Bronchial epithelial cell (primary cell): Measurements from ENCODE around the gene GNPAT. TPM values are rescaled to one million over a fixed set of nuclear protein-coding genes. Genes with fewer than 3 reads are reported as not detected.

Experiments used
- DNase-seq: peaks from one replicate; pipeline ENCODE4 v3.0.0-alpha.2; 2010; ENCODE audit warnings: low read depth
- FAIRE-seq: peaks from 2 replicates; lab custom pipeline; 2011; peaks lifted over from hg19 to GRCh38; lab: Jason Lieb, UNC
- H3K27me3 ChIP-seq: 2 replicates; pipeline ENCODE4 v1.5.1; 2011; ENCODE audit warnings: low read length; ENCODE audit not compliant: control insufficient read depth, insufficient read depth
- H3K36me3 ChIP-seq: 2 replicates; pipeline ENCODE4 v1.5.1; 2011; ENCODE audit warnings: low read length; ENCODE audit not compliant: control insufficient read depth, insufficient read depth
- H3K4me3 ChIP-seq: 2 replicates; pipeline ENCODE4 v1.5.1; 2011; ENCODE audit warnings: mild to moderate bottlenecking, low read depth, low read length, control low read depth
- total RNA-seq: library from RNA; depleted of rRNA; stranded (reverse); fragments of >200 nt; gene quantifications from 2 replicates; pipeline ENCODE4 v1.2.1, GENCODE V29; 2014
- TF ChIP-seq, protein P1 (sequence below): IDR thresholded peaks from 2 replicates; pipeline ENCODE4 v1.5.1; 2011; ENCODE audit warnings: mild to moderate bottlenecking, moderate library complexity, low read length, control low read depth, inconsistent platforms; ENCODE audit not compliant: insufficient read depth, severe bottlenecking

The GNPAT gene
- total RNA-seq, 1 donor from 2014 or later = 48.7 TPM

DNA sequence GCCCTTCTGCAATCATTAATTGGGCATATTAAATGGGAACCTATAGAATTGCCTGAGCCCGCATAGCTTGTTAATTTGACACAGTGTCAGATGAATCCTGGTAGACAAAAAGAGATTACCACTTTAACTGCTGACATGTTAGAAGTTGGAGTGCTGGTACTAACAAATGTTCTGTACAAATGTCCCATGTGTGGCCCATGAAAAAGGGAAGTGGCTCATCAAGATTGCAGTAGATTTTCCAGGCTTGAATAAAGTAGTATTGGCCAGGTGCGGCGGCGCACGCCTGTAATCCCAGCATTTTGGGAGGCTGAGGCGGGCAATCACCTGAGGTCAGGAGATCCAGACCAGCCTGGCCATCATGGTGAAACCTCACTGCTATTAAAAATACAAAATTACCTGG, 45.6 kb downstream of the GNPAT start:
- FAIRE-seq = no peak
- H3K36me3 ChIP-seq = no peaks in the 10 kb centered on the region
- no peak overlapping the region for H3K4me3 ChIP-seq
- no peak for DNase-seq
- TF ChIP-seq, protein P1, sequence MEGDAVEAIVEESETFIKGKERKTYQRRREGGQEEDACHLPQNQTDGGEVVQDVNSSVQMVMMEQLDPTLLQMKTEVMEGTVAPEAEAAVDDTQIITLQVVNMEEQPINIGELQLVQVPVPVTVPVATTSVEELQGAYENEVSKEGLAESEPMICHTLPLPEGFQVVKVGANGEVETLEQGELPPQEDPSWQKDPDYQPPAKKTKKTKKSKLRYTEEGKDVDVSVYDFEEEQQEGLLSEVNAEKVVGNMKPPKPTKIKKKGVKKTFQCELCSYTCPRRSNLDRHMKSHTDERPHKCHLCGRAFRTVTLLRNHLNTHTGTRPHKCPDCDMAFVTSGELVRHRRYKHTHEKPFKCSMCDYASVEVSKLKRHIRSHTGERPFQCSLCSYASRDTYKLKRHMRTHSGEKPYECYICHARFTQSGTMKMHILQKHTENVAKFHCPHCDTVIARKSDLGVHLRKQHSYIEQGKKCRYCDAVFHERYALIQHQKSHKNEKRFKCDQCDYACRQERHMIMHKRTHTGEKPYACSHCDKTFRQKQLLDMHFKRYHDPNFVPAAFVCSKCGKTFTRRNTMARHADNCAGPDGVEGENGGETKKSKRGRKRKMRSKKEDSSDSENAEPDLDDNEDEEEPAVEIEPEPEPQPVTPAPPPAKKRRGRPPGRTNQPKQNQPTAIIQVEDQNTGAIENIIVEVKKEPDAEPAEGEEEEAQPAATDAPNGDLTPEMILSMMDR = no peak
- no peaks in the 10 kb centered on the region for H3K27me3 ChIP-seq

DNA sequence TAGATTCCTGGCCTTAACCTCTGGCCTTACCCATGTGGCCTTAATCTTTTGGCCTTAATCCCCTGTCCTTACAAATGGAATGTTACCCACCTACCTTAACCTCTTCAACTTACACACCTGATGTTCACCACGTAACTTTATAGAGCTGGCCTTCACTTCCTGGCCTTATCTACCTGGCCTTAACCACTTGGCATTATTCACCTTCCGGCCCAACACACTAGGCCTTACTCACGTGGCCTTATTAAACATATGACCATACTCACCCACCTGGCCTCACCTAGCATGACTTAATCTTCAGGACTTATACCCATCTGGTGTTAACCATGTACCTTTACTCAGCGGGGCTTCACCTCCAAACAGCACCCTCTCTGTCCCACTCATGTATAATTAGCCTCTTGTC, 54.9 kb downstream of the GNPAT start:
- TF ChIP-seq, protein P1 = no peak
- no peak for FAIRE-seq
- Histone ChIP-seq H3K4me3 (no peak overlapping the region), H3K36me3 (no peaks in the 10 kb centered on the region), H3K27me3 (no peaks in the 10 kb centered on the region)
- DNase-seq = no peak

DNA sequence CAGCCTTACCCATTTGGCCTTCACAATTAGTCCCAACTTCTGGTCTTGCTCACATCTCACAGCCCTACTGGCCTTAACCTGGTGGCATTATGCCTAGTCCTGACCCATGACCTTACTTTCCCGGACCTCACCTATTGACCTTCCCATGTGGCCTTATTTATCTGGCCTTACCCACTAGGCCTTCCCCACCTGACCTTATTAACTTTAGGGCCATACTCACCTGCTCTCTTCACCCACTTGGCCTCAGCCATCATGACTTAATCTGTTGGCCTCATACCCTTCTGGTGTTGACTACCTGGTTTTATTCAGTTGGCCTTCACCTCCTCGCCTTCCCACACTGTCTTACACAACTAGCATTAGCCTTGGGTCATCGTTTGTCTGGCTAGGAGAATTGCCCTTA, 61.0 kb downstream of the GNPAT start:
- Histone ChIP-seq H3K36me3 (no peaks in the 10 kb centered on the region), H3K4me3 (no peak overlapping the region), H3K27me3 (no peaks in the 10 kb centered on the region)
- FAIRE-seq (no peak), DNase-seq (no peak)
- TF ChIP-seq, protein P1 = no peak

DNA sequence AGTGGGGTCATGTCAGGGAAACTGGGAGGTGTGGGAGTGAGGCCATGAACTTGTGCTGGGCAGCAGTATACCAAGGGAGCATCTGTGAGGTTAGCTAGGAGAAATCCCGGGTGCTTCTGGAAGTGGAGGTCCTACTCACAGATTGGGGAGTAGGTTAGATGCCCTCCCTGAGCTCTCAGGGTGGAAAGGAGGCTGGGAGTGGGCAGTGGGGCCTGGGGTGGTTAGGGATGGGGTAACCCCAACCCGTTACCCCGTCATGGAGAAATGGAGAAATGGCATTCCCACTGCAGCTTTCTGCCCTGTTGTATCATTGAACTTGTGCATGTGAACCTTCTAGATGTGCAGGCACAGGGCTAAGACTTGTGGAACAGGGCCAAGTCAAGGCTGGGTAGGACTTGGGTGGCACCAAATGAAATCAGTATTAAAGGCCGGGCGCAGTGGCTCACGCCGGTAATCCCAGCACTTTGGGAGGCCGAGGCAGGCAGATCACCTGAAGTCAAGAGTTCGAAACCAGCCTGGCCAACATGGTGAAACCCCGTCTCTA, 69.5 kb downstream of the GNPAT start:
- Histone ChIP-seq H3K4me3 (no peak overlapping the region), H3K27me3 (no peaks in the 10 kb centered on the region), H3K36me3 (no peaks in the 10 kb centered on the region)
- TF ChIP-seq, protein P1 = no peak
- FAIRE-seq = no peak
- no peak for DNase-seq

DNA sequence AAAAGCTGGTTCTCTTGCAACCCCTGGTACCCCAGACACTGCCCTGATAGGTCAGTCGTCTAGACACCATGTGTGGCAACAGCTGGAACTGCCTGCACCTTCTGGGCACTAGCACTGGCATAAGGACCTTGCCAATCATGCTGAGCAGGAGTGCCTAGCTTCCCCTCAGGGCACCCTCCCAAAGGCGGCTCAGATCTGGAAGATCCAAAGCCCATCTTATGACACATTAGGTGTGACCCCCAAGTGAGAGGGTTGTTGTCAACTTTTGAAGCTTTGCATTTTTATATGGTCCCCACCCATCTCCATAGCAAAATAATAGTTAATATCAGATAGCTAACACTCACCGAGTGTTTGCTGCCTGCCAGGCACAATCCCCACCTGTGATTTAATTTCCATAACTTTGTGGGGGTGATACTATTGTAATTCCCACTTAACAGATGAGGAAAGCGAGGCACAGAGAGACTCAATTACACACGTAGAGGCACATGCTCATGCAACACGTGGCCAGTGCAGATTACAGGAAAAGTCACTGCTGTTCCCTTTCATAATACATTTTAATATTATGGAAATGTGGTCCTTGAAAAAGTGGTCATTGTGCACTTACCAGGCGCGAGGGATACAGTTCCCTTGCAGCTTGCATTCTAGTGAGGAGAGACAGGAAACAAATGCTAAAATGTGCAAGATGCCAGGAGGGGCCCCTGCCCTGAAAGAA, 70.9 kb downstream of the GNPAT start:
- no peak overlapping the region for H3K4me3 ChIP-seq
- H3K27me3 ChIP-seq = no peaks in the 10 kb centered on the region
- TF ChIP-seq, protein P1 = no peak
- no peak for FAIRE-seq
- no peaks in the 10 kb centered on the region for H3K36me3 ChIP-seq
- no peak for DNase-seq

DNA sequence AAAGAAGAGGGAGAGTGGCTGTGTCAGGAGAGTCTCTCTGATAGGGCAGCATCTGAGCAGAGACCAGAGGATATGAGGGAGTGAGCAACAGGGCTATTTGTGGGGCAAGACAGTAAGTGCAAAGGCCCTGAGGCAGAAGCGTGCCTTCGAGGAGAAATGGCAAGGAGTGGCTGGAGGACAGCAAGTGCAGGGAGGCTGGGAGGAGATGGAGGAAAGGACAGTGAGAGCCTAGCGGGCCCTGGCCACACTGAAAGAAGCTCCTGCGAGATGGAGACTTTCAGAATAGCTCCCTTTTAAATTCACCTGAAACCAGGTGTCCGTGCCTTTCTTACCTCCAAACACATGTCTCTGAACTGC, 71.4 kb downstream of the GNPAT start:
- TF ChIP-seq, protein P1 = no peak
- no peak for DNase-seq
- Histone ChIP-seq H3K4me3 (no peak overlapping the region), H3K27me3 (no peaks in the 10 kb centered on the region), H3K36me3 (no peaks in the 10 kb centered on the region)
- FAIRE-seq = no peak
